Kidney epithelial cell (primary cell): Measurements from ENCODE around the gene GPR157. TPM values are rescaled to one million over a fixed set of nuclear protein-coding genes. Genes with fewer than 3 reads are reported as not detected.
"Not testable (repeated sequence)": the region's sequence is repeated elsewhere in the genome, so short reads cannot be mapped to it uniquely, and the experiment has no call there.

ENCODE experiments used
- DNase-seq: peaks from one replicate; pipeline ENCODE4 v3.0.0-alpha.2; 2010; ENCODE audit warnings: low read depth
- H3K27me3 ChIP-seq: 2 replicates; pipeline ENCODE4 v1.6.0; 2011; ENCODE audit warnings: low read length; ENCODE audit not compliant: control insufficient read depth, insufficient read depth
- H3K36me3 ChIP-seq: 2 replicates; pipeline ENCODE4 v1.5.1; 2011; ENCODE audit warnings: low read length; ENCODE audit not compliant: control insufficient read depth, insufficient read depth
- H3K4me3 ChIP-seq: 2 replicates; pipeline ENCODE4 v1.5.1; 2011; ENCODE audit warnings: low read depth, mild to moderate bottlenecking, control low read depth, low read length
- CTCF ChIP-seq: IDR thresholded peaks from 2 replicates; pipeline ENCODE4 v1.5.1; 2011; ENCODE audit warnings: mild to moderate bottlenecking, moderate library complexity, low read length, control low read depth, inconsistent platforms; ENCODE audit not compliant: insufficient read depth, poor library complexity, severe bottlenecking
- total RNA-seq: library from RNA; depleted of rRNA; stranded (reverse); fragments of >200 nt; gene quantifications from 2 replicates; pipeline ENCODE4 v1.2.3, GENCODE V29; 2015

GPR157 gene
- total RNA-seq, 1 donor from 2014 or later, result 6.4 TPM

- Histone ChIP-seq H3K27me3 (no peaks in the 10 kb centered on the region), H3K4me3 (no peak overlapping the region), H3K36me3 (no peaks in the 10 kb centered on the region)
- TF ChIP-seq CTCF, result no peak
- DNase-seq, result no peak
These were observed 33.1 kb downstream of the GPR157 start for GRCh38 chr1:9095818-9096217.

- not testable (repeated sequence) for H3K4me3 ChIP-seq, DNase-seq, H3K36me3 ChIP-seq, H3K27me3 ChIP-seq
These were observed 34.8 kb downstream of the GPR157 start for GRCh38 chr1:9093996-9094595.

- no peak for DNase-seq
- Histone ChIP-seq H3K4me3 (no peak overlapping the region), H3K36me3 (no peaks in the 10 kb centered on the region), H3K27me3 (peaks cover 2% of the 10 kb centered on the region)
- TF ChIP-seq CTCF, result no peak
These were observed 35.3 kb downstream of the GPR157 start for GRCh38 chr1:9093581-9093980.

GRCh38 chr1:9093091-9093490 lies 35.8 kb downstream of the GPR157 start:
- no peak for DNase-seq
- no peak for TF ChIP-seq CTCF
- peaks cover 2% of the 10 kb centered on the region for H3K27me3 ChIP-seq
- no peak overlapping the region for H3K4me3 ChIP-seq
- H3K36me3 ChIP-seq, result no peaks in the 10 kb centered on the region

- Histone ChIP-seq H3K4me3 (no peak overlapping the region), H3K36me3 (no peaks in the 10 kb centered on the region), H3K27me3 (peaks cover 2% of the 10 kb centered on the region)
- DNase-seq, result no peak
- no peak for TF ChIP-seq CTCF
These were observed 40.1 kb downstream of the GPR157 start for GRCh38 chr1:9088807-9089206.

- Histone ChIP-seq H3K27me3 (peaks cover 2% of the 10 kb centered on the region), H3K4me3 (no peak overlapping the region), H3K36me3 (no peaks in the 10 kb centered on the region)
- DNase-seq, result no peak
- TF ChIP-seq CTCF, result no peak
These were observed 41.3 kb downstream of the GPR157 start for GRCh38 chr1:9087411-9088125.
